Astrocyte of the cerebellum (primary cell): Measurements from ENCODE around the gene CAMTA1.
A peak's percentile ranks its signal among the peaks of the same experiment; 100 is the strongest.
"Not testable (repeated sequence)": the region's sequence is repeated elsewhere in the genome, so short reads cannot be mapped to it uniquely, and the experiment has no call there.

Experiments used
- DNase-seq: peaks from one replicate; pipeline ENCODE4 v3.0.0-alpha.2; 2011; ENCODE audit warnings: low read depth
- H3K4me3 ChIP-seq: 2 replicates; pipeline ENCODE4 v1.5.1; 2011; ENCODE audit warnings: mild to moderate bottlenecking, low read depth, low read length, moderate library complexity
- CTCF ChIP-seq: IDR thresholded peaks from 2 replicates; pipeline ENCODE4 v1.5.1; 2012; ENCODE audit warnings: low read length, low read depth, moderate library complexity, mild to moderate bottlenecking; ENCODE audit errors: missing control alignments
- in situ Hi-C: cut with HindIII; loops from 2 replicates; pipeline ENCODE4 v1.10.0; 2017; ENCODE audit warnings: low sequenced_read_pairs

CAMTA1 gene

GRCh38 chr1:6917067-6917466 lies 131.8 kb downstream of the CAMTA1 start:
- no peak for DNase-seq
- in situ Hi-C loops, result loop anchor here (5.0 kb wide), 1 partner anchor 80 kb away; no protein-coding TSS in a partner anchor
- H3K4me3 ChIP-seq, result no peak overlapping the region
- no peak for TF ChIP-seq CTCF

GRCh38 chr1:6918186-6918924 lies 133.1 kb downstream of the CAMTA1 start:
- in situ Hi-C loops, result loop anchor here (5.0 kb wide), 1 partner anchor 79 kb away; no protein-coding TSS in a partner anchor
- H3K4me3 ChIP-seq, result no peak overlapping the region
- TF ChIP-seq CTCF, result no peak
- DNase-seq, result no peak

DNA sequence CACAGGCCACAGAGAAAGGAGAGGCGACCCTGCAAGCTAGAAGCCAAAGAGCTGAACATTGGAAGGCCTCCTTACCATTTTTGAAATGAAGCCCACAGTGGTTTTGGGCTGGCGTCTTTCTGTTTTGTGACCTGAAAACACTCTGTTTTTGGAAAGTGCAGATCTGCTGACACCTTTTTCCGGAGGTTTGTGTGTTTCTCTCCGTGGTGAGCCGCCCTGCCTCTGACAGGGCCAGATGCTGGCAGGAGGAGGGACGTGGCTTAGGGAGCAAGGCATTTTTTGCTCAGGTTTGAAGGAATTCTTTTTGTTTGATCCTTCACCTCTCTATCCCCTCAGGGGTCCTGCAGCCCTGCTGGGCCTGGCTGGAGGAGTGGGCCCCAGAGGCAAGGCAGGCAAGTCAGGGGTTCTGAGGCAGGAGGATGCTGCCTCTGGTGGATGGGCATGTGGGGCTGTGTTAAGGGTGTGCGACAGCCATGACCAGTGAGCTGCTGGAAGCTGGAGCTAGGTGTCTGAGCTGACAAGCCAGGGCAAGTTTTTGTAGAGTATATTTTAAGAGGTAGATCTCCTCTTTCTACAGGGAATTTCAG lies 133.8 kb downstream of the CAMTA1 start:
- no peak for DNase-seq
- in situ Hi-C loops, result loop anchor here (5.0 kb wide), 1 partner anchor 78 kb away; no protein-coding TSS in a partner anchor
- H3K4me3 ChIP-seq, result no peak overlapping the region
- peak; percentile 3 for TF ChIP-seq CTCF

GRCh38 chr1:6921506-6921905 lies 136.3 kb downstream of the CAMTA1 start:
- H3K4me3 ChIP-seq, DNase-seq, in situ Hi-C loops: not testable (repeated sequence)

DNA sequence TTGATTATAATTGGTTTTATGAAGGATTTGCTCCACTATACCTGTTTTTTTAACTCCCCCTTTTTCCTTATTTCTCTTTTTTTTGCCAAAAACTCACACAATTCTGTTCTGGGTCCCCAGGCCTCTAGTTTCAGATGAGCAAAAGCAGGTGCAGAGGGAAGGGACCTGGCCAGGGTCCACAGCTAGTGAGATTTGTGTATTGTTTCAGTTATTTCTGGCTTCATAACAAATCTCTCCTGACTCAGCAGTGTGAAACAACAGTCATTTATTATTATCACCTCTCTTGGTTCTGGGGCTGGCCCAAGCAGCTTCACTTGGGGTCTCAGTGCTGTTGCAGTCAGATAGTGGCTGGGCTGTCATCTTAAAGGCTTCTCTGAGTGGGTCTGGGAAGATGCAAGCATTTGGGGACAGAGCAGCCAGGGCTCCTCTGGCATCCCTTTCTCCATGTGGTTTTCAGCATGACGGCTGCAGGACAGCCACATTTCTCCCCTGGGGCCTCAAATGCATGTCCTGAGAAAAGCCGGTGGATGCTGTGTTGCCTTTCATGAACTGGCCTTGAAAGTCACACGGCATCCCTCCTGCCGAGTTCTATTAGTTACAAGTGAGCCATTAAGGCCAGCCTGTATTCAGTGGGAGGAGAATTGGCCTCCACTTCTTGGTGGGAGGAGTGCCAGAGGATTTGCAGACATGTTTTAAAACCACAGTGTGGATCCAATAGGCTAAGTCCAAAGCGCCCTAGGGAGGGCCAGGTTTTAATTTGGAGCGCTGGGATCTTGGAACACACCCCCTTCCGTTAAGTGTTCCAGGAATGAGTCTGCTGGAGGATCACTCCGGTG lies 137.1 kb downstream of the CAMTA1 start:
- H3K4me3 ChIP-seq, result no peak overlapping the region
- no peak for TF ChIP-seq CTCF
- DNase-seq, result peak; percentile 89
- in situ Hi-C loops, result no loop called here

GRCh38 chr1:6923012-6923411 lies 137.8 kb downstream of the CAMTA1 start:
- in situ Hi-C loops, result no loop called here
- TF ChIP-seq CTCF, result no peak
- DNase-seq, result no peak
- H3K4me3 ChIP-seq, result no peak overlapping the region

- TF ChIP-seq CTCF, result no peak
- H3K4me3 ChIP-seq, result no peak overlapping the region
Observed at GRCh38 chr1:6923416-6923815, 138.2 kb downstream of the CAMTA1 start.

More at GRCh38 chr1:6923416-6923815, 138.2 kb downstream of the CAMTA1 start:
- in situ Hi-C loops, result no loop called here
- DNase-seq, result no peak
